Activated CD4-positive, alpha-beta T cell treated with anti-CD3 and anti-CD28 coated beads, Interleukin-2, amount 50 U/mL, for 48 hours (primary cell): Measurements from ENCODE around the gene SGMS1.
"Not testable (repeated sequence)": the region's sequence is repeated elsewhere in the genome, so short reads cannot be mapped to it uniquely, and the experiment has no call there.

ENCODE experiments used
- DNase-seq, 2 experiments: peaks; one replicate each; pipeline ENCODE4 v3.0.0-alpha.2; 2020

The SGMS1 gene

GRCh38 chr10:50623663-50624412 is at the start of gene SGMS1:
TSS of gene SGMS1 (minus strand) at chr10:50623956. CDS start at chr10:50344114, 279,842 bp downstream.
- peak; percentile 79 to 81 for DNase-seq

GRCh38 chr10:50672152-50672551 is 48.4 kb upstream of the SGMS1 start:
- DNase-seq = not testable (repeated sequence)

GRCh38 chr10:50671645-50672044 is 47.9 kb upstream of the SGMS1 start:
- DNase-seq = not testable (repeated sequence)

GRCh38 chr10:50669957-50670356 is 46.2 kb upstream of the SGMS1 start:
- not testable (repeated sequence) for DNase-seq

GRCh38 chr10:50667353-50667752 is 43.6 kb upstream of the SGMS1 start:
- DNase-seq = not testable (repeated sequence)

GRCh38 chr10:50662420-50662819 is 38.7 kb upstream of the SGMS1 start:
- DNase-seq = not testable (repeated sequence)

- not testable (repeated sequence) for DNase-seq
Observed at GRCh38 chr10:50661563-50661962, 37.8 kb upstream of the SGMS1 start.

- DNase-seq = peak; percentile 66 to 76
Observed at GRCh38 chr10:50659865-50660730, 36.3 kb upstream of the SGMS1 start.

- DNase-seq = not testable (repeated sequence)
Observed at GRCh38 chr10:50659016-50659864, 35.5 kb upstream of the SGMS1 start.

GRCh38 chr10:50658165-50658564 is 34.4 kb upstream of the SGMS1 start:
- DNase-seq = no peak

GRCh38 chr10:50653758-50654157 is 30.0 kb upstream of the SGMS1 start:
- no peak for DNase-seq

- no peak for DNase-seq
Observed at GRCh38 chr10:50653142-50653541, 29.4 kb upstream of the SGMS1 start.

- DNase-seq = no peak
Observed at GRCh38 chr10:50651808-50652207, 28.1 kb upstream of the SGMS1 start.

GRCh38 chr10:50650481-50650880 is 26.7 kb upstream of the SGMS1 start:
- DNase-seq = no peak

- no peak for DNase-seq
Observed at GRCh38 chr10:50648935-50649227, 25.1 kb upstream of the SGMS1 start.

GRCh38 chr10:50648089-50648934 is 24.6 kb upstream of the SGMS1 start:
- no peak for DNase-seq

- DNase-seq = not testable (repeated sequence)
Observed at GRCh38 chr10:50647350-50647749, 23.6 kb upstream of the SGMS1 start.

- DNase-seq = no peak
Observed at GRCh38 chr10:50645236-50645635, 21.5 kb upstream of the SGMS1 start.

GRCh38 chr10:50641626-50642025 is 17.9 kb upstream of the SGMS1 start:
- no peak for DNase-seq

GRCh38 chr10:50640238-50640637 is 16.5 kb upstream of the SGMS1 start:
- DNase-seq = no peak

GRCh38 chr10:50636618-50637579 is 13.1 kb upstream of the SGMS1 start:
- no peak for DNase-seq
